Tibial nerve (tissue), 4 donors: ENCODE measurements around the gene MAB21L2. TPM values are rescaled to one million over a fixed set of nuclear protein-coding genes. Genes with fewer than 3 reads are reported as not detected.

Source experiments
- DNase-seq, 2 donors: peaks; one replicate each; pipeline ENCODE4 v3.0.0-alpha.2; 2019; ENCODE audit warnings: low spot score in 2 of 2
- H3K27ac ChIP-seq, 4 donors: fragments of 200-600 bp; sonication (generic) in 3 of 4; one replicate each; pipeline ENCODE4 v1.5.1; 2017 to 2019; ENCODE audit warnings: mild to moderate bottlenecking in 1 of 4
- H3K27me3 ChIP-seq, 2 donors: fragments of 200-600 bp; sonication (generic) in 1 of 2; one replicate each; pipeline versions ENCODE4 v1.5.1 to v1.6.0; 2017 to 2019
- H3K36me3 ChIP-seq, 3 donors: fragments of 200-600 bp; sonication (generic); one replicate each; pipeline ENCODE4 v1.5.1; 2018 to 2019
- H3K4me1 ChIP-seq, 4 donors: fragments of 200-600 bp; sonication (generic) in 3 of 4; one replicate each; pipeline ENCODE4 v1.5.1; 2017 to 2019
- H3K4me3 ChIP-seq, 4 donors: fragments of 200-600 bp; sonication (generic) in 3 of 4; one replicate each; pipeline ENCODE4 v1.5.1; 2017 to 2019; ENCODE audit warnings: mild to moderate bottlenecking in 1 of 4, moderate library complexity in 1 of 4
- H3K9me3 ChIP-seq, 4 donors: fragments of 200-600 bp; sonication (generic) in 3 of 4; one replicate each; pipeline ENCODE4 v1.5.1; 2017 to 2019
- EP300 ChIP-seq, 2 donors: sonication (generic); formaldehyde crosslinking; IDR thresholded peaks; one replicate each; pipeline ENCODE4 v1.6.1; 2017; ENCODE audit warnings: antibody characterized with exemption in 2 of 2, mild to moderate bottlenecking in 1 of 2
- POLR2A ChIP-seq, 2 donors: fragments of 450-650 bp; IDR thresholded peaks; one replicate each; pipeline ENCODE4 v1.6.1; 2017; ENCODE audit warnings: antibody characterized with exemption in 2 of 2, mild to moderate bottlenecking in 2 of 2, moderate library complexity in 2 of 2
- WGBS, 2 donors: methylation state at CpG; one replicate each; pipeline ENCODE4 v1.1.5; 2018; 5-methylcytosine and 5-hydroxymethylcytosine counted together
- total RNA-seq, 4 donors: library from RNA; depleted of rRNA; stranded (reverse); fragments of >200 nt; gene quantifications; one replicate each; pipeline ENCODE4 v1.1.0, GENCODE V29; 2016
- TF ChIP-seq, protein P1 (sequence below), 5 experiments: fragments of 200-600 bp in 3 of 5; fragments of 450-650 bp in 2 of 5; sonication (generic) in 3 of 5; IDR thresholded peaks; one replicate each; pipeline ENCODE4 v1.5.1; 2016 to 2019; ENCODE audit warnings: antibody characterized with exemption in 5 of 5, mild to moderate bottlenecking in 3 of 5, moderate library complexity in 2 of 5

MAB21L2 gene
- total RNA-seq, 4 donors from 2014 or later: 0.20 TPM; not detected in 3

- TF ChIP-seq, protein P1, sequence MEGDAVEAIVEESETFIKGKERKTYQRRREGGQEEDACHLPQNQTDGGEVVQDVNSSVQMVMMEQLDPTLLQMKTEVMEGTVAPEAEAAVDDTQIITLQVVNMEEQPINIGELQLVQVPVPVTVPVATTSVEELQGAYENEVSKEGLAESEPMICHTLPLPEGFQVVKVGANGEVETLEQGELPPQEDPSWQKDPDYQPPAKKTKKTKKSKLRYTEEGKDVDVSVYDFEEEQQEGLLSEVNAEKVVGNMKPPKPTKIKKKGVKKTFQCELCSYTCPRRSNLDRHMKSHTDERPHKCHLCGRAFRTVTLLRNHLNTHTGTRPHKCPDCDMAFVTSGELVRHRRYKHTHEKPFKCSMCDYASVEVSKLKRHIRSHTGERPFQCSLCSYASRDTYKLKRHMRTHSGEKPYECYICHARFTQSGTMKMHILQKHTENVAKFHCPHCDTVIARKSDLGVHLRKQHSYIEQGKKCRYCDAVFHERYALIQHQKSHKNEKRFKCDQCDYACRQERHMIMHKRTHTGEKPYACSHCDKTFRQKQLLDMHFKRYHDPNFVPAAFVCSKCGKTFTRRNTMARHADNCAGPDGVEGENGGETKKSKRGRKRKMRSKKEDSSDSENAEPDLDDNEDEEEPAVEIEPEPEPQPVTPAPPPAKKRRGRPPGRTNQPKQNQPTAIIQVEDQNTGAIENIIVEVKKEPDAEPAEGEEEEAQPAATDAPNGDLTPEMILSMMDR (IDR thresholded peaks at IDR 0.05): no peak
- TF ChIP-seq EP300 (IDR thresholded peaks at IDR 0.05) (no peak), POLR2A (IDR thresholded peaks at IDR 0.05) (no peak)
- peaks cover 0 to 8% (median 0%) of the 10 kb centered on the region in 4 donors for H3K4me1 ChIP-seq
- peaks cover 0 to 27% (median 0%) of the 10 kb centered on the region in 3 donors for H3K36me3 ChIP-seq
- H3K27me3 ChIP-seq: no peaks in the 10 kb centered on the region
- 67 to 68% methylated on average over 11 of the region's 11 CpGs for WGBS, 2 donors
- peaks cover 0 to 4% (median 0%) of the 10 kb centered on the region in 4 donors for H3K9me3 ChIP-seq
- peak overlapping the region; percentile 23 to 53 (median 34) for H3K4me3 ChIP-seq
- H3K27ac ChIP-seq: peak overlapping the region in 1 of 4 donors; percentile 51
- DNase-seq: no peak
These were observed 2.4 kb downstream of the MAB21L2 start for GRCh38 chr4:150584111-150584915.

- peaks cover 0 to 37% (median 0%) of the 10 kb centered on the region in 3 donors for H3K36me3 ChIP-seq
These were observed 3.7 kb downstream of the MAB21L2 start for GRCh38 chr4:150585611-150586010.

GRCh38 chr4:150586162-150586810, 4.3 kb downstream of the MAB21L2 start:
- Histone ChIP-seq H3K27me3 (no peaks in the 10 kb centered on the region), H3K4me1 (peaks cover 0 to 8% (median 0%) of the 10 kb centered on the region in 4 donors), H3K27ac (no peak overlapping the region), H3K9me3 (no peaks in the 10 kb centered on the region), H3K4me3 (no peak overlapping the region), H3K36me3 (peaks cover 0 to 39% (median 0%) of the 10 kb centered on the region in 3 donors)
- TF ChIP-seq EP300 (IDR thresholded peaks at IDR 0.05) (no peak), POLR2A (IDR thresholded peaks at IDR 0.05) (no peak)
- TF ChIP-seq, protein P1 (IDR thresholded peaks at IDR 0.05): no peak
- no peak for DNase-seq

More at GRCh38 chr4:150585611-150586010, 3.7 kb downstream of the MAB21L2 start:
- Histone ChIP-seq H3K27me3 (no peaks in the 10 kb centered on the region), H3K27ac (no peak overlapping the region), H3K9me3 (no peaks in the 10 kb centered on the region), H3K4me3 (no peak overlapping the region), H3K4me1 (peaks cover 0 to 8% (median 0%) of the 10 kb centered on the region in 4 donors)
- no peak for DNase-seq
- TF ChIP-seq EP300 (IDR thresholded peaks at IDR 0.05): no peak
- no peak for TF ChIP-seq POLR2A (IDR thresholded peaks at IDR 0.05)
- TF ChIP-seq, protein P1 (IDR thresholded peaks at IDR 0.05): no peak
- 98% methylated on average over 1 of the region's 1 CpG for WGBS, 2 donors

- WGBS, 2 donors: 93 to 100% methylated on average over 1 of the region's 1 CpG
- Histone ChIP-seq H3K4me3 (no peak overlapping the region), H3K27me3 (no peaks in the 10 kb centered on the region), H3K36me3 (peaks cover 0 to 34% (median 0%) of the 10 kb centered on the region in 3 donors), H3K4me1 (peaks cover 0 to 8% (median 0%) of the 10 kb centered on the region in 4 donors), H3K27ac (no peak overlapping the region), H3K9me3 (no peaks in the 10 kb centered on the region)
- TF ChIP-seq EP300 (IDR thresholded peaks at IDR 0.05) (no peak), POLR2A (IDR thresholded peaks at IDR 0.05) (no peak)
- TF ChIP-seq, protein P1 (IDR thresholded peaks at IDR 0.05): no peak
- DNase-seq: no peak
These were observed 6.4 kb downstream of the MAB21L2 start for GRCh38 chr4:150588316-150588715.

- Histone ChIP-seq H3K4me1 (peaks cover 0 to 8% (median 0%) of the 10 kb centered on the region in 4 donors), H3K27ac (no peak overlapping the region), H3K9me3 (no peaks in the 10 kb centered on the region), H3K36me3 (peaks cover 0 to 30% (median 0%) of the 10 kb centered on the region in 3 donors), H3K27me3 (no peaks in the 10 kb centered on the region), H3K4me3 (no peak overlapping the region)
- WGBS, 2 donors: 95 to 96% methylated on average over 2 of the region's 2 CpGs
- no peak for DNase-seq
- TF ChIP-seq EP300 (IDR thresholded peaks at IDR 0.05) (no peak), POLR2A (IDR thresholded peaks at IDR 0.05) (no peak)
- TF ChIP-seq, protein P1 (IDR thresholded peaks at IDR 0.05): no peak
These were observed 7.2 kb downstream of the MAB21L2 start for GRCh38 chr4:150589157-150589556.
